Body of pancreas (tissue), 4 donors: ENCODE measurements around the gene SYNJ2. TPM values are rescaled to one million over a fixed set of nuclear protein-coding genes. Genes with fewer than 3 reads are reported as not detected.

ENCODE experiments used
- ATAC-seq: fragments of 150-250 bp; one replicate; pipeline ENCODE4 v1.9.1; 2016
- DNase-seq, 4 donors: peaks; one replicate each; pipeline ENCODE4 v3.0.0-alpha.2; 2019
- H3K27ac ChIP-seq, 4 donors: fragments of 200-600 bp; sonication (generic); 1 replicate in 3 of 4; 2 replicates in 1 of 4; pipeline versions ENCODE4 v1.5.1 to v1.6.1; 2016 to 2019; ENCODE audit warnings: mild to moderate bottlenecking in 1 of 4, mixed read lengths in 1 of 4, moderate library complexity in 1 of 4
- H3K27me3 ChIP-seq, 2 donors: fragments of 200-600 bp; sonication (generic); one replicate each; pipeline ENCODE4 v1.6.0; 2016; ENCODE audit warnings: mild to moderate bottlenecking in 1 of 2
- H3K36me3 ChIP-seq, 2 donors: fragments of 200-600 bp; sonication (generic); replicated peaks in 1 of 2; 2 replicates each; pipeline ENCODE4 v1.5.1; 2016; ENCODE audit warnings: low read depth in 2 of 2; ENCODE audit not compliant: insufficient read depth in 1 of 2
- H3K4me1 ChIP-seq: fragments of 200-600 bp; sonication (generic); one replicate; pipeline ENCODE4 v1.6.0; 2016
- H3K4me3 ChIP-seq, 2 donors: fragments of 200-600 bp; sonication (generic); 1 replicate in 1 of 2; 2 replicates in 1 of 2; pipeline ENCODE4 v1.5.1; 2016 to 2019
- H3K9me3 ChIP-seq, 3 donors: fragments of 200-600 bp; sonication (generic); 1 replicate in 2 of 3; 2 replicates in 1 of 3; pipeline ENCODE4 v1.5.1; 2016
- CTCF ChIP-seq, 7 experiments: fragments of 450-650 bp in 4 of 7; fragments of 200-600 bp in 3 of 7; sonication (generic) in 3 of 7; IDR thresholded peaks; one replicate each; pipeline ENCODE4 v1.5.1; 2016 to 2019; ENCODE audit warnings: antibody characterized with exemption in 7 of 7
- POLR2A ChIP-seq, 3 donors: fragments of 450-650 bp; IDR thresholded peaks; one replicate each; pipeline ENCODE4 v1.6.1; 2016; ENCODE audit warnings: antibody characterized with exemption in 3 of 3, mild to moderate bottlenecking in 2 of 3
- WGBS, 2 donors: methylation state at CpG; one replicate each; pipeline ENCODE4 v1.1.5; 2017; 5-methylcytosine and 5-hydroxymethylcytosine counted together
- intact Hi-C: fragments of 100-400 bp; cut with DNase I; formaldehyde crosslinking; loops from one replicate; pipeline ENCODE4 v1.15.1; 2023
- total RNA-seq, 2 donors: library from RNA; depleted of rRNA; stranded (reverse); fragments of >200 nt; gene quantifications; one replicate each; pipeline ENCODE4 v1.1.0, GENCODE V29; 2016

Gene SYNJ2
- total RNA-seq, 2 donors from 2014 or later = 12.2 to 14.8 TPM

DNA sequence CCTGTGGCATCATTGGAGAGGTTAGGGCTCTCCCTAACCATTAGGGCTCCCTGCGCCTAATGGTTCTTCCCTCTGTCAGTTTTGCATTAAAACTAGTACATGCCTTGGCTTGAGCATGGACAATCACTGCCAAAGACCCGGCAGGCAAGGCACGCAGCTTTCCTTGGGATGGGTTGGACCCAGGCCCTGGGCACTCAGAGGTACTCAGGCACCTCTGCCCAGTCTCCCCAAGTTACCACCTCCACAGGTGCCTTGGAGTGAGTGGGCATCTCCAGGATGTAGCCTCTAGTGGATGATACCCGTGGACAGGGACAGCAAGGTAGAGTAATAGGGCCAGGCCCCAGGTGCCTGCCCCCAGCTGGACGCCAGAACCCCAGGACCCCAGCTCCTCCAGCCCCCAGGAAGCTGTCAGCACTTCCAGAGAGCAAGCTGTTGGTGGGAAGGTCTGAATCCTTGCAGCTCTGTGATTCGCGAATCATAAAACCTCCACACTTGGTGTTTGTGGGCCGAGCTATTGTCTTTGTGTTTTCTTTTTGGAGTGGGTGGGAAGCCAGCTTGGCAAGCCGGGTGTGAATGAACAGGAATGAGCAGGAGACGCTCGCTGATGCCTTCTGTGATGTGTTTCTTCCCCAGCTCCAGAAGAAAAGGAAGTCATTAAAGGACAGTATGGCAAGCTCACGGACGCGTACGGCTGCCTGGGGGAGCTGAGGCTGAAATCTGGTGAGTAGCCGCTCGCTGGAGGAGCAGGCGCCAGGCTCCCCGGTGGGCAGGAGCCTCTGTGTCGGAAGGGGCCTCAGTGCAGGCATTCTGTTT is 35.1 kb downstream of the SYNJ2 start:
- H3K27ac ChIP-seq = no peak overlapping the region
- DNase-seq (peak in 1 of 4 donors; percentile 3), ATAC-seq (no peak)
- no peaks in the 10 kb centered on the region for H3K36me3 ChIP-seq
- intact Hi-C loops = no loop called here
- H3K4me3 ChIP-seq = no peak overlapping the region
- H3K4me1 ChIP-seq = peaks cover 12% of the 10 kb centered on the region
- TF ChIP-seq CTCF (IDR thresholded peaks at IDR 0.05) (no peak), POLR2A (IDR thresholded peaks at IDR 0.05) (no peak)
- no peaks in the 10 kb centered on the region for H3K27me3 ChIP-seq
- no peaks in the 10 kb centered on the region for H3K9me3 ChIP-seq
- WGBS, 2 donors = 91 to 98% methylated on average over 18 to 20 of the region's 20 CpGs

- intact Hi-C loops = no loop called here
Observed at GRCh38 chr6:158017621-158018040, 36.0 kb downstream of the SYNJ2 start.

GRCh38 chr6:158018041-158018771 is 36.5 kb downstream of the SYNJ2 start:
- WGBS, 2 donors = 72 to 74% methylated on average over 14 to 19 of the region's 19 CpGs
- no peaks in the 10 kb centered on the region for H3K4me1 ChIP-seq
- TF ChIP-seq POLR2A (IDR thresholded peaks at IDR 0.05) = no peak
- no peak for TF ChIP-seq CTCF (IDR thresholded peaks at IDR 0.05)
- H3K27me3 ChIP-seq = no peaks in the 10 kb centered on the region
- H3K27ac ChIP-seq = no peak overlapping the region
- no peaks in the 10 kb centered on the region for H3K36me3 ChIP-seq
- intact Hi-C loops = no loop called here
- ATAC-seq (no peak), DNase-seq (no peak)
- no peak overlapping the region for H3K4me3 ChIP-seq
- H3K9me3 ChIP-seq = no peaks in the 10 kb centered on the region

More at GRCh38 chr6:158017621-158018040, 36.0 kb downstream of the SYNJ2 start:
- H3K36me3 ChIP-seq = no peaks in the 10 kb centered on the region
- no peak for TF ChIP-seq CTCF (IDR thresholded peaks at IDR 0.05)
- TF ChIP-seq POLR2A (IDR thresholded peaks at IDR 0.05) = no peak
- DNase-seq (no peak), ATAC-seq (no peak)
- no peak overlapping the region for H3K27ac ChIP-seq
- H3K4me1 ChIP-seq = peaks cover 3% of the 10 kb centered on the region
- 88 to 93% methylated on average over 7 to 12 of the region's 13 CpGs for WGBS, 2 donors
- H3K27me3 ChIP-seq = no peaks in the 10 kb centered on the region
- H3K9me3 ChIP-seq = no peaks in the 10 kb centered on the region
- no peak overlapping the region for H3K4me3 ChIP-seq

GRCh38 chr6:158018851-158019361 is 37.2 kb downstream of the SYNJ2 start:
- 75 to 85% methylated on average over 13 to 15 of the region's 15 CpGs for WGBS, 2 donors
- intact Hi-C loops = no loop called here
- TF ChIP-seq CTCF (IDR thresholded peaks at IDR 0.05) (no peak), POLR2A (IDR thresholded peaks at IDR 0.05) (no peak)
- ATAC-seq = no peak
- no peak overlapping the region for H3K4me3 ChIP-seq
- peaks cover 4% of the 10 kb centered on the region for H3K4me1 ChIP-seq
- H3K36me3 ChIP-seq = no peaks in the 10 kb centered on the region
- DNase-seq = no peak
- H3K9me3 ChIP-seq = no peaks in the 10 kb centered on the region
- H3K27ac ChIP-seq = no peak overlapping the region
- H3K27me3 ChIP-seq = no peaks in the 10 kb centered on the region
